Activated T-cell treated with anti-CD3 and anti-CD28 coated beads, Interleukin-2, amount 50 U/mL, for 48 hours (primary cell): ENCODE measurements around the gene PRDM2.
A peak's percentile ranks its signal among the peaks of the same experiment; 100 is the strongest.

Experiments used
- DNase-seq, 2 experiments: peaks; one replicate each; pipeline ENCODE4 v3.0.0-alpha.2; 2020

Gene PRDM2

GRCh38 chr1:13769830-13770229, 69.8 kb downstream of the PRDM2 start:
- DNase-seq, result no peak

GRCh38 chr1:13770743-13771142, 70.8 kb downstream of the PRDM2 start:
- no peak for DNase-seq

- no peak for DNase-seq
Measured at GRCh38 chr1:13771745-13772144, 71.8 kb downstream of the PRDM2 start.

GRCh38 chr1:13772271-13772670, 72.3 kb downstream of the PRDM2 start:
- no peak for DNase-seq

- no peak for DNase-seq
Measured at GRCh38 chr1:13774121-13774520, 74.1 kb downstream of the PRDM2 start.

GRCh38 chr1:13775459-13775858, 75.5 kb downstream of the PRDM2 start:
- DNase-seq, result peak in 1 of 2 experiments; percentile 7

GRCh38 chr1:13775916-13776315, 75.9 kb downstream of the PRDM2 start:
- DNase-seq, result no peak

- DNase-seq, result peak in 1 of 2 experiments; percentile 3
Measured at GRCh38 chr1:13778431-13778830, 78.4 kb downstream of the PRDM2 start.

- DNase-seq, result peak in 1 of 2 experiments; percentile 0
Measured at GRCh38 chr1:13779930-13780329, 79.9 kb downstream of the PRDM2 start.

- peak in 1 of 2 experiments; percentile 1 for DNase-seq
Measured at GRCh38 chr1:13780780-13781179, 80.8 kb downstream of the PRDM2 start.

GRCh38 chr1:13781228-13781627, 81.2 kb downstream of the PRDM2 start:
- peak in 1 of 2 experiments; percentile 0 for DNase-seq

GRCh38 chr1:13781907-13782633, 82.1 kb downstream of the PRDM2 start:
- peak in 1 of 2 experiments; percentile 15 for DNase-seq

GRCh38 chr1:13782634-13783360, 82.8 kb downstream of the PRDM2 start:
- DNase-seq, result peak in 1 of 2 experiments; percentile 10

- no peak for DNase-seq
Measured at GRCh38 chr1:13783551-13783950, 83.6 kb downstream of the PRDM2 start.

- no peak for DNase-seq
Measured at GRCh38 chr1:13784971-13785370, 85.0 kb downstream of the PRDM2 start.

- no peak for DNase-seq
Measured at GRCh38 chr1:13786541-13786940, 86.6 kb downstream of the PRDM2 start.

- no peak for DNase-seq
Measured at GRCh38 chr1:13788795-13789194, 88.8 kb downstream of the PRDM2 start.

GRCh38 chr1:13790290-13791030, 90.5 kb downstream of the PRDM2 start:
- DNase-seq, result no peak

GRCh38 chr1:13792419-13792818, 92.4 kb downstream of the PRDM2 start:
- no peak for DNase-seq

- DNase-seq, result no peak
Measured at GRCh38 chr1:13793088-13793730, 93.2 kb downstream of the PRDM2 start.

GRCh38 chr1:13794231-13795187, 94.5 kb downstream of the PRDM2 start:
- peak; percentile 44 to 46 for DNase-seq

GRCh38 chr1:13797397-13797796, 97.4 kb downstream of the PRDM2 start:
- DNase-seq, result no peak
